Measurements from ENCODE around the gene ITPR1.

ITPR1 gene

DNA sequence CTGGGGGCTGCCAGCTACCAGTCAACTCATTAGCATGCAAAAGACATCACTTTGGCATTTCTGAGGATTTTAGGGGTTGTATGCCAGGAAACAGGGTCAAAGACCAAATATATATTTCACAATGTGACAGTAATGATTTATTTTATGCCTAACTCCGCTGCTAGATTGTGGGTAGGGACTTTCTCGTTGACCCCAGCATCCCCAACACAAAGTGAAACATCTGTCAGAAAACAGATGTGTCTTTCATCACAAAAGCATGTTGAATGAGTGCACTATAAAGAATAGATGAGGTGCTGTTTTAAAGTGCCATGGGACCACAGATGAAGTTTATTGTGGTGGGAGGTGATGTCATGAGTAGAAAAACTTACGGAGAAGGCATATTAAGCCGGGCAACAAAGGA lies 59.7 kb downstream of the ITPR1 start:
- TF ChIP-seq TOX (CRISPR knock-in tag; IDR thresholded peaks at IDR 0.05; ENCODE audit: borderline replicate concordance), result no peak
- TF ChIP-seq CSRNP3 (CRISPR knock-in tag; IDR thresholded peaks at IDR 0.05), result no peak
- no peak for TF ChIP-seq PPARA (CRISPR knock-in tag; IDR thresholded peaks at IDR 0.05; ENCODE audit: borderline replicate concordance)
- no peak for TF ChIP-seq ZC3H10 (CRISPR knock-in tag; IDR thresholded peaks at IDR 0.05)
- no peak for TF ChIP-seq ZFP30 (CRISPR knock-in tag; IDR thresholded peaks at IDR 0.05)
- TF ChIP-seq, protein P1, sequence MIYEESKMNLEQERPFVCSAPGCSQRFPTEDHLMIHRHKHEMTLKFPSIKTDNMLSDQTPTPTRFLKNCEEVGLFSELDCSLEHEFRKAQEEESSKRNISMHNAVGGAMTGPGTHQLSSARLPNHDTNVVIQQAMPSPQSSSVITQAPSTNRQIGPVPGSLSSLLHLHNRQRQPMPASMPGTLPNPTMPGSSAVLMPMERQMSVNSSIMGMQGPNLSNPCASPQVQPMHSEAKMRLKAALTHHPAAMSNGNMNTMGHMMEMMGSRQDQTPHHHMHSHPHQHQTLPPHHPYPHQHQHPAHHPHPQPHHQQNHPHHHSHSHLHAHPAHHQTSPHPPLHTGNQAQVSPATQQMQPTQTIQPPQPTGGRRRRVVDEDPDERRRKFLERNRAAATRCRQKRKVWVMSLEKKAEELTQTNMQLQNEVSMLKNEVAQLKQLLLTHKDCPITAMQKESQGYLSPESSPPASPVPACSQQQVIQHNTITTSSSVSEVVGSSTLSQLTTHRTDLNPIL (CRISPR knock-in tag; IDR thresholded peaks at IDR 0.05; ENCODE audit: low read depth), result no peak
- ATAC-seq, result no peak

DNA sequence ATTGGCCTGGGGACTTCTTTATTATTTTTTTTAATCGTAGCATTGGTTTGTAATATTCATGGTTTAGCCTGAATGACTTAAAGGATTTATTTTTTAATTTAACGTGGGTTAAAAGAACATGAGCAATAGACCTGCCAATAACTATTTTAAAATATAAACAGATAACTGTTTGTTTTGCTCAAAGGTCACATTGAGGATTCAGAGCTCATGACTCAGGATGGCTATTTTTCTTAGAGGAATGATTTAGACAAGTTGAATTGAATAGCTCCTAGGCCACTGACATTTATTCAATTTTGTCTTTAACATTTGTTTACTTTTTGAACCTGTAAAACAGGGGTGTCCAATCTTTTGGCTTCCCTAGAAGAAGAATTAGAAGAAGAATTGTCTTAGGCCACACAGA lies 68.5 kb downstream of the ITPR1 start:
- TF ChIP-seq ZNF8 (CRISPR knock-in tag; IDR thresholded peaks at IDR 0.05), result no peak
- no peak for TF ChIP-seq CSDC2 (CRISPR knock-in tag; IDR thresholded peaks at IDR 0.05)
- TF ChIP-seq ESRRG (CRISPR knock-in tag; IDR thresholded peaks at IDR 0.05), result no peak
- no peak for TF ChIP-seq CSRNP3 (CRISPR knock-in tag; IDR thresholded peaks at IDR 0.05)
- no peak for TF ChIP-seq ISL1 (CRISPR knock-in tag; IDR thresholded peaks at IDR 0.05)
- TF ChIP-seq, protein P2, sequence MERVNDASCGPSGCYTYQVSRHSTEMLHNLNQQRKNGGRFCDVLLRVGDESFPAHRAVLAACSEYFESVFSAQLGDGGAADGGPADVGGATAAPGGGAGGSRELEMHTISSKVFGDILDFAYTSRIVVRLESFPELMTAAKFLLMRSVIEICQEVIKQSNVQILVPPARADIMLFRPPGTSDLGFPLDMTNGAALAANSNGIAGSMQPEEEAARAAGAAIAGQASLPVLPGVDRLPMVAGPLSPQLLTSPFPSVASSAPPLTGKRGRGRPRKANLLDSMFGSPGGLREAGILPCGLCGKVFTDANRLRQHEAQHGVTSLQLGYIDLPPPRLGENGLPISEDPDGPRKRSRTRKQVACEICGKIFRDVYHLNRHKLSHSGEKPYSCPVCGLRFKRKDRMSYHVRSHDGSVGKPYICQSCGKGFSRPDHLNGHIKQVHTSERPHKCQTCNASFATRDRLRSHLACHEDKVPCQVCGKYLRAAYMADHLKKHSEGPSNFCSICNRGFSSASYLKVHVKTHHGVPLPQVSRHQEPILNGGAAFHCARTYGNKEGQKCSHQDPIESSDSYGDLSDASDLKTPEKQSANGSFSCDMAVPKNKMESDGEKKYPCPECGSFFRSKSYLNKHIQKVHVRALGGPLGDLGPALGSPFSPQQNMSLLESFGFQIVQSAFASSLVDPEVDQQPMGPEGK (CRISPR knock-in tag; IDR thresholded peaks at IDR 0.05; ENCODE audit: borderline replicate concordance), result no peak
- no peak for TF ChIP-seq TOX (CRISPR knock-in tag; IDR thresholded peaks at IDR 0.05; ENCODE audit: borderline replicate concordance)
- no peak for TF ChIP-seq SNAI2 (CRISPR knock-in tag; IDR thresholded peaks at IDR 0.05)
- TF ChIP-seq BACH2 (CRISPR knock-in tag; IDR thresholded peaks at IDR 0.05; ENCODE audit: borderline replicate concordance), result no peak
- no peak for ATAC-seq

GRCh38 chr3:4562595-4562994 lies 69.4 kb downstream of the ITPR1 start:
- no peak for ATAC-seq
- TF ChIP-seq TOX (CRISPR knock-in tag; IDR thresholded peaks at IDR 0.05; ENCODE audit: borderline replicate concordance) (no peak), CSDC2 (CRISPR knock-in tag; IDR thresholded peaks at IDR 0.05) (no peak), RARB (CRISPR knock-in tag; IDR thresholded peaks at IDR 0.05) (no peak), POU6F1 (CRISPR knock-in tag; IDR thresholded peaks at IDR 0.05; ENCODE audit: borderline replicate concordance, low read depth) (no peak), ZFP30 (CRISPR knock-in tag; IDR thresholded peaks at IDR 0.05) (no peak), OSR1 (CRISPR knock-in tag; IDR thresholded peaks at IDR 0.05) (no peak), ISL1 (CRISPR knock-in tag; IDR thresholded peaks at IDR 0.05) (no peak), ZFP3 (CRISPR knock-in tag; IDR thresholded peaks at IDR 0.05) (no peak), BACH2 (CRISPR knock-in tag; IDR thresholded peaks at IDR 0.05; ENCODE audit: borderline replicate concordance) (no peak), ESRRG (CRISPR knock-in tag; IDR thresholded peaks at IDR 0.05) (no peak), ZNF565 (CRISPR knock-in tag; conservative IDR thresholded peaks at IDR 0.05; ENCODE audit: low read depth) (no peak), GLIS3 (CRISPR knock-in tag; IDR thresholded peaks at IDR 0.05) (no peak), PPARA (CRISPR knock-in tag; IDR thresholded peaks at IDR 0.05; ENCODE audit: borderline replicate concordance) (no peak), ZNF70 (CRISPR knock-in tag; IDR thresholded peaks at IDR 0.05) (no peak), CSRNP3 (CRISPR knock-in tag; IDR thresholded peaks at IDR 0.05) (no peak)
- TF ChIP-seq, protein P1 (CRISPR knock-in tag; IDR thresholded peaks at IDR 0.05; ENCODE audit: low read depth), result no peak
- TF ChIP-seq, protein P3, sequence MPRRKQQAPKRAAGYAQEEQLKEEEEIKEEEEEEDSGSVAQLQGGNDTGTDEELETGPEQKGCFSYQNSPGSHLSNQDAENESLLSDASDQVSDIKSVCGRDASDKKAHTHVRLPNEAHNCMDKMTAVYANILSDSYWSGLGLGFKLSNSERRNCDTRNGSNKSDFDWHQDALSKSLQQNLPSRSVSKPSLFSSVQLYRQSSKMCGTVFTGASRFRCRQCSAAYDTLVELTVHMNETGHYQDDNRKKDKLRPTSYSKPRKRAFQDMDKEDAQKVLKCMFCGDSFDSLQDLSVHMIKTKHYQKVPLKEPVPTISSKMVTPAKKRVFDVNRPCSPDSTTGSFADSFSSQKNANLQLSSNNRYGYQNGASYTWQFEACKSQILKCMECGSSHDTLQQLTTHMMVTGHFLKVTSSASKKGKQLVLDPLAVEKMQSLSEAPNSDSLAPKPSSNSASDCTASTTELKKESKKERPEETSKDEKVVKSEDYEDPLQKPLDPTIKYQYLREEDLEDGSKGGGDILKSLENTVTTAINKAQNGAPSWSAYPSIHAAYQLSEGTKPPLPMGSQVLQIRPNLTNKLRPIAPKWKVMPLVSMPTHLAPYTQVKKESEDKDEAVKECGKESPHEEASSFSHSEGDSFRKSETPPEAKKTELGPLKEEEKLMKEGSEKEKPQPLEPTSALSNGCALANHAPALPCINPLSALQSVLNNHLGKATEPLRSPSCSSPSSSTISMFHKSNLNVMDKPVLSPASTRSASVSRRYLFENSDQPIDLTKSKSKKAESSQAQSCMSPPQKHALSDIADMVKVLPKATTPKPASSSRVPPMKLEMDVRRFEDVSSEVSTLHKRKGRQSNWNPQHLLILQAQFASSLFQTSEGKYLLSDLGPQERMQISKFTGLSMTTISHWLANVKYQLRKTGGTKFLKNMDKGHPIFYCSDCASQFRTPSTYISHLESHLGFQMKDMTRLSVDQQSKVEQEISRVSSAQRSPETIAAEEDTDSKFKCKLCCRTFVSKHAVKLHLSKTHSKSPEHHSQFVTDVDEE (CRISPR knock-in tag; IDR thresholded peaks at IDR 0.05), result no peak

All from SK-N-SH treated with all-trans-retinoic acid at 6 μM for 48 hours (cell line).